Natural killer cell treated with Interleukin-12 subunit alpha and Interleukin-12 subunit beta and Interleukin-15 and Interleukin-18, amount 100 ng/mL, for 72 hours (primary cell): ENCODE results near the gene EDRF1. TPM values are rescaled to one million over a fixed set of nuclear protein-coding genes. Genes with fewer than 3 reads are reported as not detected.
A peak's percentile ranks its signal among the peaks of the same experiment; 100 is the strongest.

ENCODE experiments used
- ATAC-seq, 2 donors: fragments of 150-1000 bp; cut with Tn5 transposase in 1 of 2; sonication (Bioruptor Pico), chemical (Tn5 transposase) in 1 of 2; 2 replicates each; pipeline ENCODE4 v1.10.0; 2021
- DNase-seq: peaks from one replicate; pipeline ENCODE4 v3.0.0; 2022; ENCODE audit warnings: low spot score
- H3K27ac Mint-ChIP-seq, 2 donors: 1 replicate in 1 of 2; 2 replicates in 1 of 2; pipeline ENCODE4 v1.8.0; 2022; ENCODE audit warnings: mixed read lengths in 2 of 2, mild to moderate bottlenecking in 1 of 2, moderate library complexity in 1 of 2
- H3K27me3 Mint-ChIP-seq, 2 donors: 1 replicate in 1 of 2; 2 replicates in 1 of 2; pipeline ENCODE4 v1.8.0; 2022; ENCODE audit warnings: mixed read lengths in 2 of 2
- H3K36me3 Mint-ChIP-seq: one replicate; pipeline ENCODE4 v1.8.0; 2022; ENCODE audit warnings: mixed read lengths
- H3K4me1 Mint-ChIP-seq, 2 donors: 1 replicate in 1 of 2; 2 replicates in 1 of 2; pipeline ENCODE4 v1.8.0; 2022; ENCODE audit warnings: low read depth in 2 of 2, mixed read lengths in 2 of 2, mild to moderate bottlenecking in 1 of 2
- H3K4me3 Mint-ChIP-seq: one replicate; pipeline ENCODE4 v1.8.0; 2022; ENCODE audit warnings: mixed read lengths
- H3K9me3 Mint-ChIP-seq: 2 replicates; pipeline ENCODE4 v1.8.0; 2022; ENCODE audit warnings: mixed read lengths
- total RNA-seq, 2 donors: library from RNA; stranded (reverse); gene quantifications; one replicate each; pipeline ENCODE4 v1.2.3, GENCODE V29; 2022

EDRF1 gene
- total RNA-seq, 2 donors from 2014 or later = 29.4 to 53.5 TPM

- H3K9me3 Mint-ChIP-seq = no peaks in the 10 kb centered on the region
- H3K36me3 Mint-ChIP-seq = peaks cover 47% of the 10 kb centered on the region
- H3K27me3 Mint-ChIP-seq = no peaks in the 10 kb centered on the region
- ATAC-seq = no peak
- no peak for DNase-seq
- H3K4me1 Mint-ChIP-seq = peaks cover 4 to 21% of the 10 kb centered on the region in 2 donors
- no peak overlapping the region for H3K27ac Mint-ChIP-seq
- no peak overlapping the region for H3K4me3 Mint-ChIP-seq
Measured at GRCh38 chr10:125757742-125758141, 38.2 kb downstream of the EDRF1 start.

- no peak overlapping the region for H3K4me3 Mint-ChIP-seq
- H3K36me3 Mint-ChIP-seq = peaks cover 28% of the 10 kb centered on the region
- H3K27me3 Mint-ChIP-seq = no peaks in the 10 kb centered on the region
- ATAC-seq (no peak), DNase-seq (no peak)
- no peaks in the 10 kb centered on the region for H3K9me3 Mint-ChIP-seq
- H3K4me1 Mint-ChIP-seq = no peaks in the 10 kb centered on the region
- peak overlapping the region in 1 of 2 donors; percentile 69 for H3K27ac Mint-ChIP-seq
Measured at GRCh38 chr10:125761961-125762360, 42.5 kb downstream of the EDRF1 start.

- Mint-ChIP-seq H3K27ac (no peak overlapping the region), H3K4me3 (no peak overlapping the region), H3K9me3 (no peaks in the 10 kb centered on the region), H3K36me3 (peaks cover 18% of the 10 kb centered on the region), H3K27me3 (no peaks in the 10 kb centered on the region), H3K4me1 (no peaks in the 10 kb centered on the region)
- ATAC-seq = no peak
- DNase-seq = no peak
Measured at GRCh38 chr10:125762692-125763648, 43.5 kb downstream of the EDRF1 start.

DNA sequence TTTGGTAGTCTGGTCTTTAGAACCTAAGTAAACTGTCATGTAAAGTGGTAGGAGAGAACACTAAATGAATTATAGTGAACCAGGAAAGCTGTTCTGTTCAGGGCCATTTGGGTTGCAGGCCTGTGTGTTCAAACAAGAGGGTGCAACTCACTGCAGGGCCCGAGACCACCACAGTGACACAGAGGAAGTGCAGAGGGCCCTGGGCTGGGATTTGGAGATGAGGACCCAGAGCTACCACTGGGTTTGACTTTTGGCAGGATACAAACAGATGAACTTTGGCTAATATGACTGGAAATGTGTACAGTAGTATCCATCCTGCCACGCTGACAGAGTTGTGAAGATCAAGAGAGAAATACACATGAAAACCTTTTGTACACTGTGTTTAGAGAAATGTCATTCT, 46.3 kb downstream of the EDRF1 start:
- Mint-ChIP-seq H3K27me3 (no peaks in the 10 kb centered on the region), H3K4me1 (no peaks in the 10 kb centered on the region), H3K9me3 (no peaks in the 10 kb centered on the region), H3K36me3 (peaks cover 11% of the 10 kb centered on the region), H3K27ac (no peak overlapping the region), H3K4me3 (no peak overlapping the region)
- ATAC-seq (no peak), DNase-seq (no peak)

DNA sequence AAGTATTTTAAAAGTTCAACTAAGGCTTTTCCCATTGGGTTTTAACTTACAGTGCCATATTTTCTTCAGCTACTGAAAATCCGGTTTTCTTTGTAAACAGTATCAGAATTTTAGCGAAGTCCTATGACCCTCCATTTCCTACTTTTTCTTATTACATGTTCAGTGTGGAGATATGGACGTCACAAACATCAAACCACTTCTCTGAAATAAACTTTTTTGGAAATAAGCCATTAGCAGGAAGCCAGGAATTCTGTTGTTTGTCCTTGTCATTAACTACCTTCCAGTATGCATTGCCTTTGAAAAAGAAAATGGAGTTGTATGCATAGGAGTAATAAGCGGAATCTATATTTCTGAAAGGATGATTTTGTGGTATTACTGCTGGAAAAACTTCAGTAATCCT, 47.0 kb downstream of the EDRF1 start:
- Mint-ChIP-seq H3K4me3 (no peak overlapping the region), H3K9me3 (no peaks in the 10 kb centered on the region), H3K27ac (no peak overlapping the region), H3K4me1 (no peaks in the 10 kb centered on the region), H3K27me3 (no peaks in the 10 kb centered on the region), H3K36me3 (peaks cover 11% of the 10 kb centered on the region)
- DNase-seq = no peak
- no peak for ATAC-seq

GRCh38 chr10:125768219-125768855, 48.8 kb downstream of the EDRF1 start:
- no peak overlapping the region for H3K27ac Mint-ChIP-seq
- H3K36me3 Mint-ChIP-seq = peaks cover 11% of the 10 kb centered on the region
- no peaks in the 10 kb centered on the region for H3K4me1 Mint-ChIP-seq
- H3K4me3 Mint-ChIP-seq = no peak overlapping the region
- no peaks in the 10 kb centered on the region for H3K9me3 Mint-ChIP-seq
- DNase-seq (no peak), ATAC-seq (no peak)
- no peaks in the 10 kb centered on the region for H3K27me3 Mint-ChIP-seq

DNA sequence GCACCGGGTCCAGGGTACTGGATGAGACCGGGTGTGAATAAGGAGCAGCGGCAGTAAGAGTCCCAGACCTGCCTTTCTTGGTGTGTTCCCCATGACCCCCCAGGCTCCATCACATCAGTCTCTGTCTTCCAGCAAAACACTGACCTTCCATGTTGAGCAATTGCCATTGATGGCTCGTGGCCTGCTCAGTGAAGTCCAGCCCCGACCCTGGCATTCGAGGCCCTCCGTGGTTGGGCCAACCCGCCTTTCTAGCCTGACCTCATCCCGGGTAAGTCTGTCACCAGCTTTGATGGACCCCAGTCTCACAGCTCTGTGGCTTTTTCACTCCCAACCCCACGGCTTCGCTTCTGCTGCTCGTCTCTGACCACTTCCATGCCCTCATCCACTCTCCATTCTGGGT, 49.7 kb downstream of the EDRF1 start:
- Mint-ChIP-seq H3K4me1 (no peaks in the 10 kb centered on the region), H3K36me3 (peaks cover 11% of the 10 kb centered on the region), H3K9me3 (no peaks in the 10 kb centered on the region), H3K4me3 (no peak overlapping the region), H3K27ac (no peak overlapping the region), H3K27me3 (peaks cover under 1 to 3% of the 10 kb centered on the region in 2 donors)
- DNase-seq (no peak), ATAC-seq (no peak)

DNA sequence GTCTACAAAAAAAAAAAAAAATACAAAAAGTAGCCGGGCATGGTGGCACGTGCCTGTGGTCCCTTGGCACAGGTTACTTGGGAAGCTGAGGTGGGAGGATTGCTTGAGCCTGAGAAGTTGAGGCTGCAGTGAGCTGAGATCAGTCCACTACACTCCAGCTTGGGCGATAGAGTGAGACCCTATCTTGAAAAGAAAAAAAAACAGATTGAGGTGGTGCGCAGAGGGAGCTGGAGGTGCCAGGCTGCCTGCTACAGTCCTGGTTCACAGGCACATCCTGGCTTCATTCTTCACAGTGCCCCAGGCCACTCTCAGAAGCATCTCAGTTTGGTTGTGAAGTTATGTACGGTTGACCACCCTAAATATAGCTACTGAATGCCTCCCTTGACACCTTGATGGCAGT, 51.3 kb downstream of the EDRF1 start:
- no peak overlapping the region for H3K27ac Mint-ChIP-seq
- peaks cover 4 to 8% of the 10 kb centered on the region in 2 donors for H3K27me3 Mint-ChIP-seq
- H3K4me3 Mint-ChIP-seq = no peak overlapping the region
- no peak for DNase-seq
- no peaks in the 10 kb centered on the region for H3K9me3 Mint-ChIP-seq
- ATAC-seq = no peak
- peaks cover 2% of the 10 kb centered on the region for H3K36me3 Mint-ChIP-seq
- H3K4me1 Mint-ChIP-seq = no peaks in the 10 kb centered on the region

- no peaks in the 10 kb centered on the region for H3K4me1 Mint-ChIP-seq
- ATAC-seq = no peak
Measured at GRCh38 chr10:125772112-125772863, 52.8 kb downstream of the EDRF1 start.

DNA sequence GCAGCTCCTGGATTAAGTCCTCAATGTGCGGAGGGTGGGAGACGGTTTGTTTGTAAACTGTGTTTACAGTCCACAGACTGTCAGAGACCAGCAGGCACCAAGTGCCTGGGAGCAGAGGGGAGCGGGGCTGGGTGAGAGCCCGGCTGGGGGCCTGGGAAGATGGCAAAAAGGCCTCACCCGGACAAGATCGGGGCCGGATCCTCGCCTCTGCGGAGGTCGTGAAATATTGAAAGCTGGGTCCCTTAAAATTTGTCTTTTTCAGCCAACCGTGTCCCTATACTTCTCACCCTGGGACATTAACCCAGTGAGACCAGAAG, 53.3 kb downstream of the EDRF1 start:
- no peak overlapping the region for H3K4me3 Mint-ChIP-seq

More at GRCh38 chr10:125772112-125772863, 52.8 kb downstream of the EDRF1 start:
- no peak overlapping the region for H3K27ac Mint-ChIP-seq
- no peak for DNase-seq
- no peaks in the 10 kb centered on the region for H3K9me3 Mint-ChIP-seq
- H3K4me3 Mint-ChIP-seq = no peak overlapping the region
- peaks cover 4 to 8% of the 10 kb centered on the region in 2 donors for H3K27me3 Mint-ChIP-seq
- H3K36me3 Mint-ChIP-seq = no peaks in the 10 kb centered on the region

DNA sequence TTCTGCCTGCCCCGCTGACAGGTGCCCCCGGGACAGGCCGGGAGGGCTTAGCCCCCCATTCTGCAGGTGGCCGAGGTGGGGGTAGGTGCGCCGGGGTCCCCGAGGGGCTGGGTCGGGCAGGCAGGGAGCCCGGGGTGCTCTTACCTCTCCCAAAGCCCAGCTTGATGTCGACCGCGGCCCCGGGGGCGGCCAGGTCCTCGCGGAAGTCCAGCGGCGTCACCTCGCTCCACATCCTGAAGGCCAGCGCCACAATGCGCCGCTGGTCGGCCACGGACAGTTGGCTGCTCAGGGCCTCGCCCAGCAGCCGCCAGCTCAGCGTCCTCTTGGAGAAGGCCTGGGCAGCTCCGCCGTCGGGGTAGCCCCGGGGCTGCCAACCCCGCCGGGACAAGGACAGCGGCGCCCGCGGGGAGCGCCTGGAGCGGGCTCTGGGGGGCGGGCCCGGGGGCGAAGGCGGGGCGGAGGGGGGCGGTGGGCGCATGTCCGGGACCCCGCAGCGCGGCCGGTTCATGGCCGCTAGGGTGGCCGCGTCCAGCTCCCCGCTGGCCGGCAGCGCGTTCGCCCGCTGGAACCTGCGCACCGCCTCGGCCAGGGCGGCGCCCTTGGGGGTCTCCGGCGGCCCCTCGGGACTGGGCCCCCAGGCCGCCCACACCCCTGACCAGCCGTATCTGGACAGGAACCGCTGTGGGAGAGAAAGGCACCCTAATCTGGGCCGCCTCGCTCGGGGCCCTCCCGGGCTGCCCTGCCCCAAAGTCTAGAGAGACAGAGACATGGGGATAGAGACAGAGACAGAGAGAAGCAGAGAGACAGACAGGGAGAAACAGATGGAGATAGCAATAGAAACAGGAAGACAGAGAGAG, 54.4 kb downstream of the EDRF1 start:
- peaks cover 8 to 11% of the 10 kb centered on the region in 2 donors for H3K27me3 Mint-ChIP-seq
- no peaks in the 10 kb centered on the region for H3K4me1 Mint-ChIP-seq
- DNase-seq (no peak), ATAC-seq (no peak)
- no peak overlapping the region for H3K4me3 Mint-ChIP-seq
- H3K27ac Mint-ChIP-seq = no peak overlapping the region
- no peaks in the 10 kb centered on the region for H3K9me3 Mint-ChIP-seq
- H3K36me3 Mint-ChIP-seq = no peaks in the 10 kb centered on the region

More for the DNA sequence above, 53.3 kb downstream of the EDRF1 start:
- Mint-ChIP-seq H3K27me3 (peaks cover 5 to 8% of the 10 kb centered on the region in 2 donors), H3K27ac (no peak overlapping the region), H3K4me1 (no peaks in the 10 kb centered on the region), H3K36me3 (no peaks in the 10 kb centered on the region), H3K9me3 (no peaks in the 10 kb centered on the region)
- ATAC-seq (no peak), DNase-seq (no peak)

DNA sequence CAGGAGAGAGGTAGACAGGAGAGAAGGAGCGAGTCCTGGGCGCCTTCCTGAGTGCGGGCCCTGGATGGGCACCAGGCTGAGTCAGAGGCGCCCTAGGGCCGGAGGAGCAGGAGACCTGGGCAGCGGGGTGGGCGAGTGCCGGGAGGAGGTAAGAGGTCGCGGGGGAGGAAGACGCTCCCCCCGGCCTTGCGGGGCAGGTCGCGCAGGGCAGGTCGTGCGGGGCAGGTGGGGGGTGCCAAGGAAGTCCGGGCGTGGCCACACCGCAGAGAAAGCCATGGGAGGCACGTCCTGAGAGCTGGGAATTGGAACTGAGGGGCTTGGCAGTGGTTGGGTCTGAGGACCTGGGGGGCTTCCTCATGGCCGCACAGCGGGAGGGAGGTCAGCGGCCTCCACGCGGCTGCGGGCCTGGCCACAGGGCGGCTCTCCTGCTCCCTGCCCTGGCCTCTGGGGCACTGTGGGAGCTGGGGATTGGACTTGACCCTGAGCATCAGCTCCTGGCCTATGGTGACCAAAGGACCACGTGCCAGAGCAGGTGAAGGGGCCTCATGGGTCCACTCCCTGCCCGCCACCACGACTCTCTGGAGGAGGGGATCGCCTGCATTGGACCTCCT, 55.2 kb downstream of the EDRF1 start:
- H3K27ac Mint-ChIP-seq = no peak overlapping the region
- H3K4me3 Mint-ChIP-seq = no peak overlapping the region
- H3K9me3 Mint-ChIP-seq = no peaks in the 10 kb centered on the region
- ATAC-seq = no peak
- no peaks in the 10 kb centered on the region for H3K36me3 Mint-ChIP-seq
- no peak for DNase-seq
- no peaks in the 10 kb centered on the region for H3K4me1 Mint-ChIP-seq
- peaks cover 8 to 11% of the 10 kb centered on the region in 2 donors for H3K27me3 Mint-ChIP-seq
